Vagina (tissue), 2 donors: ENCODE data around the gene CCDC40. TPM values are rescaled to one million over a fixed set of nuclear protein-coding genes. Genes with fewer than 3 reads are reported as not detected.

Source experiments
- DNase-seq, 2 donors: peaks; one replicate each; pipeline ENCODE4 v3.0.0-alpha.2; 2017; ENCODE audit errors: extremely low spot score in 2 of 2
- H3K27ac ChIP-seq: fragments of 200-600 bp; sonication (generic); one replicate; pipeline ENCODE4 v1.5.1; 2019
- H3K27me3 ChIP-seq: fragments of 200-600 bp; sonication (generic); one replicate; pipeline ENCODE4 v1.5.1; 2019
- H3K36me3 ChIP-seq, 2 donors: fragments of 200-600 bp; sonication (generic); one replicate each; pipeline ENCODE4 v1.5.1; 2017 to 2019
- H3K4me1 ChIP-seq: fragments of 200-600 bp; sonication (generic); one replicate; pipeline ENCODE4 v1.5.1; 2019
- H3K4me3 ChIP-seq, 2 donors: fragments of 200-600 bp; sonication (generic); 1 replicate in 1 of 2; 2 replicates in 1 of 2; pipeline ENCODE4 v1.5.1; 2016 to 2019
- H3K9me3 ChIP-seq: fragments of 200-600 bp; sonication (generic); one replicate; pipeline ENCODE4 v1.5.1; 2019
- POLR2A ChIP-seq, 2 donors: fragments of 450-650 bp; IDR thresholded peaks; one replicate each; pipeline ENCODE4 v1.6.1; 2017; ENCODE audit warnings: antibody characterized with exemption in 2 of 2, mild to moderate bottlenecking in 2 of 2, moderate library complexity in 2 of 2
- POLR2AphosphoS5 ChIP-seq, 2 donors: sonication (generic); formaldehyde crosslinking; IDR thresholded peaks; one replicate each; pipeline ENCODE4 v1.9.0; 2017; ENCODE audit warnings: antibody characterized with exemption in 2 of 2, mild to moderate bottlenecking in 2 of 2, low read depth in 1 of 2; ENCODE audit not compliant: insufficient read depth in 1 of 2
- intact Hi-C: fragments of 100-400 bp; cut with DNase I; formaldehyde crosslinking; loops from one replicate; pipeline ENCODE4 v1.15.1; 2023
- total RNA-seq: library from RNA; depleted of rRNA; stranded (reverse); fragments of >200 nt; gene quantifications from one replicate; pipeline ENCODE4 v1.2.3, GENCODE V29; 2016
- TF ChIP-seq, protein P1 (sequence below), 3 experiments: fragments of 450-650 bp in 2 of 3; fragments of 200-600 bp in 1 of 3; sonication (generic) in 1 of 3; IDR thresholded peaks; one replicate each; pipeline ENCODE4 v1.5.1; 2017 to 2019; ENCODE audit warnings: antibody characterized with exemption in 3 of 3, mild to moderate bottlenecking in 2 of 3, moderate library complexity in 2 of 3

Gene CCDC40
- total RNA-seq, 1 donor from 2014 or later: 9.3 TPM

DNA sequence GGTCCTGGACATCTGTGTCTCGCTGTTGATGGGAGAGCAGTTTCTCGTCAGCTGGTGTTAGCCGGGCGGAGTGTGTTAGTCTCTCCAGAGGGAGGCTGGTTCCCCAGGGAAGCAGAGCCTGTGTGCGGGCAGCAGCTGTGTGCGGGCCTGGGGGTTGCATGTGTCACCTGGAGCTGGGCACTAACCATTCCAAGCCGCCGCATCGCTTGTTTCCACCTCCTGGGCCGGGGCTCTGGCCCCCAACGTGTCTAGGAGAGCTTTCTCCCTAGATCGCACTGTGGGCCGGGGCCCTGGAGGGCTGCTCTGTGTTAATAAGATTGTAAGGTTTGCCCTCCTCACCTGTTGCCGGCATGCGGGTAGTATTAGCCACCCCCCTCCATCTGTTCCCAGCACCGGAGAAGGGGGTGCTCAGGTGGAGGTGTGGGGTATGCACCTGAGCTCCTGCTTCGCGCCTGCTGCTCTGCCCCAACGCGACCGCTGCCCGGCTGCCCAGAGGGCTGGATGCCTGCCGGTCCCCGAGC lies 82.9 kb downstream of the CCDC40 start:
- intact Hi-C loops: no loop called here
- DNase-seq: no peak
- Histone ChIP-seq H3K9me3 (no peaks in the 10 kb centered on the region), H3K4me1 (no peaks in the 10 kb centered on the region), H3K36me3 (peaks cover 0 to 7% of the 10 kb centered on the region in 2 donors), H3K27ac (no peak overlapping the region), H3K4me3 (no peak overlapping the region), H3K27me3 (no peaks in the 10 kb centered on the region)
- TF ChIP-seq POLR2AphosphoS5 (IDR thresholded peaks at IDR 0.05; ENCODE audit: insufficient read depth in 1 of 2, low read depth in 1 of 2) (no peak), POLR2A (IDR thresholded peaks at IDR 0.05) (no peak)
- TF ChIP-seq, protein P1, sequence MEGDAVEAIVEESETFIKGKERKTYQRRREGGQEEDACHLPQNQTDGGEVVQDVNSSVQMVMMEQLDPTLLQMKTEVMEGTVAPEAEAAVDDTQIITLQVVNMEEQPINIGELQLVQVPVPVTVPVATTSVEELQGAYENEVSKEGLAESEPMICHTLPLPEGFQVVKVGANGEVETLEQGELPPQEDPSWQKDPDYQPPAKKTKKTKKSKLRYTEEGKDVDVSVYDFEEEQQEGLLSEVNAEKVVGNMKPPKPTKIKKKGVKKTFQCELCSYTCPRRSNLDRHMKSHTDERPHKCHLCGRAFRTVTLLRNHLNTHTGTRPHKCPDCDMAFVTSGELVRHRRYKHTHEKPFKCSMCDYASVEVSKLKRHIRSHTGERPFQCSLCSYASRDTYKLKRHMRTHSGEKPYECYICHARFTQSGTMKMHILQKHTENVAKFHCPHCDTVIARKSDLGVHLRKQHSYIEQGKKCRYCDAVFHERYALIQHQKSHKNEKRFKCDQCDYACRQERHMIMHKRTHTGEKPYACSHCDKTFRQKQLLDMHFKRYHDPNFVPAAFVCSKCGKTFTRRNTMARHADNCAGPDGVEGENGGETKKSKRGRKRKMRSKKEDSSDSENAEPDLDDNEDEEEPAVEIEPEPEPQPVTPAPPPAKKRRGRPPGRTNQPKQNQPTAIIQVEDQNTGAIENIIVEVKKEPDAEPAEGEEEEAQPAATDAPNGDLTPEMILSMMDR (IDR thresholded peaks at IDR 0.05): no peak

DNA sequence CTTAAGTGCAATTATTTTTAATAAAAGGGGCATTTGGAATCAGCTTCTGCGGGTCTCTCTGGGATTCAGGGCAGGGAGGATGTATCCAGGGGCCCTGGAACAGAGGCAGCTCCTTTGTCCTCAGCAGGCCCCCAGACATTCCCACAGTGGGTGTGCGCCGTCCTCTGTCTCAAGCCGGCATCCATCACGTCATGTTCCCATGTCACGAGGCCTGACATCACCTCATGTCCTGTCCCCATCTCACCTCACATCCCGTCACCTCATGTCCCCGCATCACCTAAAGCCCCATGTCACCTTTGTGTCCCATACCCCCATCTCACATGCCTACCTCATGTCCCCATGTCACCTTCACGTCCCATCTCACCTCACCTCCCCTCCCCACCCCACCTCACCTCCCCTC lies 83.4 kb downstream of the CCDC40 start:
- TF ChIP-seq, protein P1 (IDR thresholded peaks at IDR 0.05): no peak
- intact Hi-C loops: no loop called here
- Histone ChIP-seq H3K27ac (no peak overlapping the region), H3K36me3 (peaks cover 0 to 7% of the 10 kb centered on the region in 2 donors), H3K4me1 (no peaks in the 10 kb centered on the region), H3K27me3 (no peaks in the 10 kb centered on the region), H3K9me3 (no peaks in the 10 kb centered on the region), H3K4me3 (no peak overlapping the region)
- no peak for DNase-seq

DNA sequence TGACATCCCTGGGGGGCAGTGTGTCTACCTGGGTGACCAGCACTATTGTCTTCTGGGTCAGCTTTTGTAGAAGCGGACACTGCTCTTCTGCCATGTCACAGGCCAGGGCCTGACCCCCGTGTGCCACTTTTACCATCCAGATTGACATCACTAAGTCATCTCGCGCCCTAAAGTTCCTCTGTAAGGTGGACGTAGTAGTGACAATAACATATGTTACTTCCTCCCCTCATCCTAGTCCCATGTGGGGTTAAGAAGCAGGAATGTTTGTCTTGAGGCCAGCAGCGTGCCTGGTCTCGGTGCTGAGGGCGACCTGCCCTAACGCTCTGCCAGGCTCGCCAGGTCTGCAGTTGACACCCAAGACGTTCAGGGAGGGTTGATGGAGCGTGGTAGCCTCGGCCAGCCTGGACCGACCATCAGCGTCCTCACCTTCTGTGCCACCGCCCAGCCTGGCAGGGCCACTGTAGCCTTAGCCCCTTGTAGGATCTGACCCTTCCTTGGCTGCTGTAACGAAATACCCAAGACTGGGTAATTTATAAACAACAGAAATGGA lies 85.7 kb downstream of the CCDC40 start:
- no peaks in the 10 kb centered on the region for H3K27me3 ChIP-seq
- H3K9me3 ChIP-seq: no peaks in the 10 kb centered on the region
- intact Hi-C loops: no loop called here
- TF ChIP-seq, protein P1 (IDR thresholded peaks at IDR 0.05): no peak
- TF ChIP-seq POLR2AphosphoS5 (IDR thresholded peaks at IDR 0.05; ENCODE audit: insufficient read depth in 1 of 2, low read depth in 1 of 2): no peak
- no peak for TF ChIP-seq POLR2A (IDR thresholded peaks at IDR 0.05)
- no peak overlapping the region for H3K4me3 ChIP-seq
- DNase-seq: no peak
- H3K4me1 ChIP-seq: no peaks in the 10 kb centered on the region
- no peak overlapping the region for H3K27ac ChIP-seq
- peaks cover 0 to 7% of the 10 kb centered on the region in 2 donors for H3K36me3 ChIP-seq

DNA sequence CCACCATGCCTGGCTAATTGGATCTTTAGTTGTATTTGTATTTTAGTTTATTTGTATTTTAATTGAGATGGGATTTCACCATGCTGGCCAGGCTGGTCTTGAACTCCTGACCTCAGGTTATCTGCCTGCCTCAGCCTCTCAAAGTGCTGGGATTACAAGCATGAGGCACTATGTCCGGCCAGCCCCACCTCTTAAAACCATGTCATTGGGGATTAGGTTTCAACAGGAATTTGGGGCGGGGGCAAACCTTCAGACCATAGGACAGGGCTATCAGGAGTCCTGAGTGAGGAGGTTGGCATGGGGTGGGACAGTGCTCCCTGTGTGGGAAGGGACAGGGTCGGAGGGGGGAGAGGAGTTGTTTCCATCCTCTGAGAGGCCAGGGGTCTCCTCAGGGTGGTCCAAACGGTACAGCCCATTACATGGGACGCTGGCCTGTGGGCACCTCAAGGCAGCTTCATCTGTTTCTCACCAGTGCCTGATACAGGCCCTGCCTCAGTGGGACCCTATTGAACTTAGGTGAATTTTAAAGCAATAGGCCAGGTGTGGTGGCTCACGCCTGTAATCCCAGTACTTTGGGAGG lies 86.6 kb downstream of the CCDC40 start:
- Histone ChIP-seq H3K9me3 (no peaks in the 10 kb centered on the region), H3K4me3 (no peak overlapping the region), H3K27ac (no peak overlapping the region), H3K27me3 (no peaks in the 10 kb centered on the region), H3K4me1 (no peaks in the 10 kb centered on the region), H3K36me3 (peaks cover 0 to 7% of the 10 kb centered on the region in 2 donors)
- intact Hi-C loops: no loop called here
- DNase-seq: no peak
- TF ChIP-seq, protein P1 (IDR thresholded peaks at IDR 0.05): no peak
- TF ChIP-seq POLR2A (IDR thresholded peaks at IDR 0.05): no peak

DNA sequence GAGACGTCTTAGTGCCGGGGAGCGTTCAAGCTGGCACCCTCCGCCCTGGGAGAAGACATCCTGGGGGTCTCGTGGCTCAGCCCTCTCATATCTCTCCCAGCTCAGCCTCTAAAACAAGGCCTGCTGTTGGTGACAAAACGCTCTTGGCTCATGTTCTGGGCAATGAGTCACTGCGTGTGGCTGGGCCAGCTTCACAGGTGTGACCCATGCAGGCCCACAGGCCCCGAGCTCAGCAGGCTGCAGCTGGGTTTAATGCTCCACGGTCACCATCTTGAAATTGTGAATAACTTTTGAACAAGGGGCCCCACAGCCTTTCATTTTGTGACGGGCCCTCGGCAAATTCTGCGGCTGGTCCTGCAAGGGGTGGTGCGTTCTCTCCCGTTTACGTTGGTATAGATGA lies 87.3 kb downstream of the CCDC40 start:
- H3K27ac ChIP-seq: no peak overlapping the region

More for the DNA sequence above, 87.3 kb downstream of the CCDC40 start:
- H3K36me3 ChIP-seq: peaks cover 0 to 7% of the 10 kb centered on the region in 2 donors
- no peaks in the 10 kb centered on the region for H3K27me3 ChIP-seq
- no peak for DNase-seq
- no peaks in the 10 kb centered on the region for H3K4me1 ChIP-seq
- TF ChIP-seq POLR2A (IDR thresholded peaks at IDR 0.05) (no peak), POLR2AphosphoS5 (IDR thresholded peaks at IDR 0.05; ENCODE audit: insufficient read depth in 1 of 2, low read depth in 1 of 2) (no peak)
- TF ChIP-seq, protein P1 (IDR thresholded peaks at IDR 0.05): no peak
- H3K9me3 ChIP-seq: no peaks in the 10 kb centered on the region
- H3K4me3 ChIP-seq: no peak overlapping the region
- intact Hi-C loops: no loop called here
